GM18870 (cell line): ENCODE measurements around the gene HDHD2.
A peak's percentile ranks its signal among the peaks of the same experiment; 100 is the strongest.

Experiments used
- ATAC-seq: cut with Tn5 transposase; IDR thresholded peaks from one replicate; pipeline ENCODE4 v1.9.1; 2021; ENCODE audit warnings: moderate library complexity; ENCODE audit not compliant: unreplicated experiment

HDHD2 gene

DNA sequence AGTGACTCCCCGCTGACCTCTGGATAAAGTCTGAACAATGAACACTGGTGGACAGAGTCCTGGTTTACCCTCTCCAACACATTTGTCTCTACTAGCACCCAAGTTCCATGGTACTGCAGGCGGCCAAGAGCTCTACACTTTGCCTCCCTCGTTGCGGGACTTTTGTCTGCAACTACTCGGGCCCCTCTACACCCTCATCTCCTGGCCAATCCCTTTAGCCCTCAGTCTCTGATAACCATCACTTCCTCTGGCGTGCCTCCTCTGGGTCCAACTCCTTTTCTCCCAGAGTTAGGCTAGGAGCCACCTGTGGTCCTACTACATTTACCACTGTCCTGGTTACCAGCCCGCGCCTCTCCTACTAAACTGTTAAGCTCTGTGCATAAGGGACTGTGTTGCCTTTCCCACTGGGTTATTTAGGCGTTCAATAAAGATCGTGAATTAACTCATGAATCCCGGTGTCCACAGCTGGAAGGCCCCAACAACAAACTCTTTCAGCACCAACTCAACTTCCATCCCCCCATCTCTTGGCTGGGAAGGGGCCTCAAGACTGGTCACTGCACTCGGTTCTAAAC lies 757 bp downstream of the HDHD2 start:
- no peak for ATAC-seq

DNA sequence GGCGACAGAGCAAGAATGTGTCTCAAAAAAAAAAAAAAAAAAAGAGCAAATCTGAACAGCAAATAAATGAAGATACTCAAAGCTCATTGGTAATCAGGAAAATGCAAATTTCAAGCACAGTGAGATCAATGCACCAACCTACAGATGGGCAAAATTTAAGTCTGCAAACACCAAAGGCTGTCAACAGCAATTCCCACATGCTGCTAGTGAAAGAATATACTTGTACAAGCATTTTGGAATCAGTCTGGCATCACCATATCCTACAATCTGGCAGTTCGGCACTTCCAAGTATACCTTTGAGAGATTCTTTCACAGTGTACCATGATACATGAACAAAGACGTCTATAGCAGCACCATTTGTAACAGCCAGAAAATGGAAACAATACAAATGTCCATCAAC lies 4.1 kb downstream of the HDHD2 start:
- ATAC-seq: no peak

DNA sequence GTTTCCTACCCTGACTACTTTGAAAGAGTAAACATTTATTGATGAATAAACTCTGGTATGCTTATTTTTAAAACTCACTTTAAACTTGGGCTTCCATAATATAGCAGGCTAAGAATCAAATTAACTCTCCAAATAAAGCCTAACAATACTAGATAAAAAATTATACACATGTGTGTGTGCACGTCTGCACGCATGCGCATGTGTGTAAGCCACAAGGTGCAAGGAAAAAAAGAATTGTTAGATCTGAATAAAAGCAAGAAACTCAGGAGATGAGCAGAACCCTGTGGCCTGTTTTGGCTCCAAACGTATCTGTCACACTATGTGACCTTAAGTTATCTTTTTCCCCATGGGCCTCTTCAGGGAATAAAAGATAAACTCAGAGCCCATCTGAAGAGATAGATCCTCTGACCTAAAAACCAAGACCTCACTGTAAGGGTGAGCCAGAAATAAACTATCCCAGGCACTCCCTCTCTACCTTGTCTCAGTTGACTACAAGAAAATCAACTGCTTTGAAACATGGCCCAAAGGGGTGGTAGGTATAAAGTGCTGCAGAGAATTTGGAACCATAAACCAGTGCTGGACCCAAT lies 6.3 kb downstream of the HDHD2 start:
- no peak for ATAC-seq

DNA sequence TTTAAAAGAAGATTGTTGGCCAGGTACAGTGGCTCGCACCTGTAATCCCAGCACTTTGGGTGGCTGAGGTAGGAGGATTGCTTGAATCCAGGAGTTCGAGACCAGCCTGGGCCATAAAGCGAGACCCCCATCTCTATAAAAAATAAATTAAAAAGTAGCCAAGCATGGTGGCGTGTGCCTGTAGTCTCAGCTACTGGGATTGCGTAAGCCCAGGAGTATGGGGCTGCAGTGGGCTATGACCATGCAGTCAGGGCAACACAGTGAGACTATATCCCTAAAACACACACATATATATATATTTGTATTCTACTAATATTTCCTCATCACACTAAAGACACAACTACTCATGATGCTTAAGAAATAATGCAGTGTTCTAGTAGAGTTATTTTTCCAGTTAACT lies 7.1 kb downstream of the HDHD2 start:
- ATAC-seq: no peak

DNA sequence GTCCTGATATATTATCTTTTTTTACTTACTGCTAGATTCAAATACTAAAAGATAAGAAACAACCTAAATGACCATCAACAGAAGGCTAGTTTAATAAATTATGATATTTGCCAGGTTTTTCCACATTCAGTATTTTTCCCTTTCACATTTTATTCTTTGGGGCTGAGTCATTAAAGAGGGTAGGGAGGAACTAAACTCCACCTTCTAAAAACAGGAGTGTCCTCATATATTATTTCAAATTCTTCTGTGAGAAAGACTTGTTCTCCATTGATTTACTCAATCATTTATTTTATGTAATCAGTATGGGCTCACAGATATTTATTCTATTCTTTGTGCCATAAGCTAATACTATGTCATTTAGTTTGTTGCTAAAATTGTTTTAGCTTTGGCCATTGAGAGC lies 9.0 kb downstream of the HDHD2 start:
- ATAC-seq: no peak

DNA sequence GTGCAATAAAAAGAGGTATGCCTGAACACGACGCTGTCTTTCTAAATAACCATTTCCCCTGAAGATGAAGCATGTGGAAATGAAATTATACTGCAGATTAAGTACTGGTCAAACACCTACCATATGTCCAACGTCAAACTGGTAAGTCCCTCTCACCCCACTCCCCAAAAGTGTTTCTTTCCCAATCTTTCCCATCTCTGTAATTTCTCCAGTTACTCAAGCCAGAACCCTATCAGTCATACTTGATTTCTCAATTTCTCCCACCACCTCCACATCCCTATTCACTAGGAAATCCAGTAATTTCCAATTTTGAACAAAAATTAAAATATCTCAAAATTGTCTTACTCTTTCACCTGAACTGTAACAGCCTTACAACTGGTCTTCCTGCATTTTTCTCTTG lies 29.2 kb downstream of the HDHD2 start:
- no peak for ATAC-seq

DNA sequence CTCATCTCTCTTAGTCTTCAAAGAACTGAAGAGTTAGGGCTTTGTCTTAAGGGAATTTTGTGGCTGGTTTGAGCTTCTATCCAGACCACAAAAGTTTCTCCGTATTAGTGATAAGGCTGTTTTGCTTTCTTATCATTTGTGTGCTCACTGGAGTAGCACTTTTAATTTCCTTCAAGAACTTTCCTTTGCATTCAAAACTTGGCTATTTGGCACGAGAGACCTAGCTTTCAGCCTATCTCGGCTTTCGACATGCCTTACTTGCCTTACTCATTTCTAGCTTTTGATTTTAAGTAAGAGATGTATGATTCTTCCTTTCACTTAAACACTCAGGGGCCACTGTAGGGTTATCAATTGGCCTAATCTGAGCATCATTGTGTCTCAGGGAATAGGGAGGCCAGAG lies 29.9 kb downstream of the HDHD2 start:
- peak; percentile 97 for ATAC-seq

DNA sequence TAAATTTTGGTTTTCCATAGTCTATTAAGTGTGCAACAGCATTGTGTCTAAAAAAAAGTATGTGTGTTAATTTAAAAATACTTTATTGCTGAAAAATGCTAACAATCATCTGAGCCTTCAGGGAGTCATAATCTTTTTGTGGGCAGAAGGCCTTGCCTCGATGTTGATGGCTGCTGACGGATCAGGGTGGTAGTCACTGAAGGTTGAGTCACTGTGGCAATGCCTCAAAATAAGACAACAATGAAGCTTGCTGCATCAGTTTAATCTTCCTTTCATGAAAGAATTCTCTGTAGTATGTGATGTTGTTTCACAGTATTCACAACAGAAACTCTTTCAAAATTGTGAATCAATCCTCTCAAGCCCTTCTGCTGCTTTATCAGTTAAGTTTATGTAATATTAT lies 31.3 kb downstream of the HDHD2 start:
- ATAC-seq: no peak

DNA sequence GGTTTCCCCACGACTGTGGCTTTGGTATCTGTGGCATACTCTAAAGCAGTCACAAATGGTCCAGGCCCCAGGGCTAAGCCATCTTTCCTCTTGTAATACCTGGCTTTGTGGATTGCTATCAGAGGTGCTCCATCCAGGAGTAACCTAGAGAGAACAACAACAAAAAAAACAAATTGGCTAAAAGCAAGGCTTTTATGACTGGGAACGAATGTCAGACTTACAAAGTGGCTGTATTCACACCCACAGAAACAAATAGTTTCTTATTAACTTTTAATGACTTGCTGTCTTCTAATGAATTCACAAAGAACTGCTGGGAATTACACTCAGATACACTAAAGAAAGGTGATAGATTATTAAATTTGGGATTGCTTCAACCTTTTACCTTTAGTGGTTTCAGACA lies 35.1 kb downstream of the HDHD2 start:
- ATAC-seq: no peak

DNA sequence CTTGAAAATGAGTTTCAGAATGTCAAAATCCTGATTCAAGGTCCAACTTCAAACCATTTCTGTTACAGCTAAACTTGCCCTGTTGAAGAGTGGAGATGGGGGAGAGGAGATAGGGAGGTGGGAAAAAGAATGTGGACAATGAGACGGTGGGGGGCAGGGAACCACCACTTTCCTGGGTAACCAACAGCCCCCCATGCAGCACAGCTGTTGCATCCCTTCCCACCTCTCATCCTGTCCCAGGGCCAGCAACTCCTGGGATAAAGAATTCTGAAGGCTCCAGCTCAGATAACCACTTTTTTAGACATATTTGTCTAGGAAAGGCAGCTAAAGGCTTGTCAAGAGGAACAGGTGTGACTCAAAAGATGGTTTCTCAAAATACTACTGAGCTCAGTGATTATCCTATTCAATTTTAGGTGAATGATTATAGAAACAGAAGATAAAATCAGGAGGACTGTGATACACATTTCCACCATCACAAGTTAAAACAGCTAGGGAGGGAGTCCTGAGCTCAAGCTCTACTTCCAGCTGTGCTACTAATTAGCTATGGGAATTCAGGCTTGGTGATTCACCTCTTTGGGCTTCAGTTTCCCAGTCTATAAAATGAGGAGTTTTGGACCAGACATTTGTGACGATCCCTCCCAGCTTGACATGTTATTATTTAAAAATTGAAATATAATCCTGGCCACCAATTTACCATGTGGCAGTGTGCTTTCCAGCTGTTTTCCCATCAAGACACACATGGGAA lies 36.3 kb downstream of the HDHD2 start:
- ATAC-seq: no peak

DNA sequence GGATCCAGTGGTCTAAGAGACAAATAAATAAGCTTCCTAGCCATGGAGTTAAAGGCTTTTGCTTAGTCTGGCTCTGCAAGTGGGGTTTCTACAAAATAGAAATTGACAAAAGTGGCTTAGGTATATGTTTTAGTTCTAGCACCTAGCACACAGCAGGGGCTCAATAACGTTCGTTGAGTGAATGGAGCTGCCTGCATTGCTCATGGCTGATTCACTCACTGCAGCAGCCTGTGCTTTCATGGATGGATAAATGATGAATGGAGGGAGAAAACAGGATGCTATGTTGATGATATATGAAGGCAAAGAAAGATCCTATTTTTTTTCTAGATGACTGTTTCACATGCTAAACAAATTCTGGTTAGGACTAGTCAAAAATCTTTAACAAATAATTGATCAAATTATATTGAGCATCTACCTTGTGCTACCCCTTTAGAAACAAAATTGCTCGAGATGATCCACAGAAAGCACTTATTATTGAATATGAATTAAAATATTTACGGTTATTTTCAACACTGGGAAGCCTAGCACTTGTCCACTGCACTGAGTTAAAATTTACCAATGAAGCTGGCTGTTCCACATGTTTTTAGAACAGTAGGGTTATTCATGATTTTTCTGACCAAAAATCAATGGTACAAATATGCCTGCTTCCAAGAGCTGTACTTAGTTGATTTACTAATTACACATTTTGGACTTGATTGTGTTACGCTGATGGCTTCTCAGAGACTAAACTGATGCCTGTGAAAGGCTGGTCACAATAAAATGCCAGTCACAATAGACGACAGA lies 39.6 kb downstream of the HDHD2 start:
- ATAC-seq: no peak

DNA sequence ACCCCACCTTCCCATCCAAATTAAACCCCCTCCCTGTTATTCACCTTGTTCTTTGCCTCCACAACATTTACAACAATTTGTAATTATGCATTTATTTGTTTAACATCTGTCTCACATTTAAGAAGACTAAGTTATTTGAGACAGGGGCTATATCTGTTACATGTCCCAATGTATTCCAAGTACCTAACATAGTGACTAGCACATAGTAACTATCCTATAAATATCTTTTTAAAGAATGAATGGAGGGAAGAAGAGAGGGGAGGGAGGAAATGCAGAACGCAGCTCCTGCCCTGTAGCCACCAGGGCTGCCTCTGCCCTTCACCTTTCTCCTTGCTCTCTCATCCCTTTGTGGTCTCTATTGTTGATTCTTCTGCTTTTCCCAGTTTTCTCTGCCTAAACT lies 40.6 kb downstream of the HDHD2 start:
- no peak for ATAC-seq

DNA sequence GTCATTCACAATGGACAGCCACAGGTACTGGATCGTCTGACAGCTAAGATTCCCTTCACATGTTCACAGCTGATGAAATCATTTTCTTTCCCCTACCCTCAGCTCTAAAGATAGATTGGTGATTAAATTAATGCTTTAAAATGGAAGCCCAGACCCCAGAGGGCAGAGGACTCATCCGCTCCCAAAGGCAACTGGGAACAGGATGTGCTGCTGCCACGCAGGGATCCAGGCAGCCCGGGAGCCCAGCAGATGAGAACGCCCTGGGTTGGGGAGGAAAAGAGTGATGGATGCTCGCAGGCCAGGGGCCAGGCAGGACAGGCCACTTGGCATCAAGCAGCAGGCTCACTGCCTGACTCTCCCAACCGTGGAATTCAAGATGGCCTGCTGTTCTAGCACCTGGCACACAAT lies 41.3 kb downstream of the HDHD2 start:
- ATAC-seq: no peak

DNA sequence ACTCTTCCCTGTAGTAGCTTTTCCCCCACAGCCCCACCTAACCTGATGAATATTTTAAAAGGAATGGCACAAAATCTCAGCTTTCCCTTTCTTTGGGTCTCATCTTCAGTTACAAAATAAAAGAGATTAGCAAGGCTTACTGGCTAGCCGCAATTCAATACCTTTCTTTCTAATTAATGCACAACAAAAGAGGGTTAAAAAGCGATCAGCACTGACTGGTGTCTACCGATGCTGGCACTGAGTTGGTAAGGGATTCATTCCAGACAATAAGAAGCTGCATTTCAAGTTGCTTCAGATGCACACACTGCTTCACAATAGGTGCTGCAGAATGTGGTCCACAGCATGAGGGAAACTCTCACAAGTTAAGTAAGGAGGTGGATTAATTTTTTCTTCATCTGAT lies 41.9 kb downstream of the HDHD2 start:
- ATAC-seq: no peak

DNA sequence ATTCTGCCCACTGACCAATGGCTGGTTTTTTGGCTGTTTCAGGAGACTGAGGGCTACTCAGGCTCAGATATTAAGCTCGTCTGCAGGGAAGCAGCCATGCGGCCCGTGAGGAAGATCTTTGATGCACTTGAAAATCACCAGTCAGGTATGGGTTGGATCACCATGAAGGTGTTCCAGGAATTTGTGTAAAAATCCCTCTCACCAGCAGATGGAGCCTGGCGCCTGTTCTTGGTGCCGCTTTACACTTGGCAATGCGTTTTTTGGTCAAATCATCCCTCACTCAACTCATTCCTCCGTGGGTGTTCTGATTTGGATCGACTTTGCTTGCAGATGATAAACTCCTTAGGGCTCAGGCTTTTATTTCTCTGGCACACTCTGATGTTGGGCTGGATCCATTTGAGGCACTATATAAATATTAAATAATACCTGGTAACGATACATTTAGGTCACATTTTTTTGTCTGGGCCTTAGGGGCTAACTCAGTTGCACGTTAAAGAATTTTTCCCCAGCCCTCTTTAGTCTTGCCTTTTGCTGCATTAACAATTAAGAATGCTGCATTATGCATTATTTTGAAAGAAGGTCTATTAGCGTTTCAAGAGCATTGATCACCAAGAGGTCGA lies 50.0 kb downstream of the HDHD2 start:
- ATAC-seq: no peak

DNA sequence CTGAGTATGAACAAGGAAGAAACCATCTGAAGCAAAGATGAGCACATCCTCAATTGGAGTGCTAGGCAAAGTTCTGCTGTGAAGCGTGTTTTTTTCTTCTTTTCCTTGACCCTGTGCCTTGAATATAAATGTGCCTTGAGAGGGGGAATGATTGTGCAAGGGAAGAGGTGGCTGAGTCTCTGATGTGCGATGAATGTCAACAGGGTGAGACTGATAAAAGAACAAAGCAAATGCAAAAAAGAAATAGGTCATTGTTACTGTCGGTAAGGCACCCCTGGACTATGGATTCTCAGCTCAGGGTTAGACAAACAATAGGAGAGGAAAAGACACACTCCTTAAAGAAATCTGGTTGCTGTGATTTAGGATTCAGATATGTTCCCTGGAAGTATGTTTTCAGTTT lies 54.5 kb downstream of the HDHD2 start:
- no peak for ATAC-seq

DNA sequence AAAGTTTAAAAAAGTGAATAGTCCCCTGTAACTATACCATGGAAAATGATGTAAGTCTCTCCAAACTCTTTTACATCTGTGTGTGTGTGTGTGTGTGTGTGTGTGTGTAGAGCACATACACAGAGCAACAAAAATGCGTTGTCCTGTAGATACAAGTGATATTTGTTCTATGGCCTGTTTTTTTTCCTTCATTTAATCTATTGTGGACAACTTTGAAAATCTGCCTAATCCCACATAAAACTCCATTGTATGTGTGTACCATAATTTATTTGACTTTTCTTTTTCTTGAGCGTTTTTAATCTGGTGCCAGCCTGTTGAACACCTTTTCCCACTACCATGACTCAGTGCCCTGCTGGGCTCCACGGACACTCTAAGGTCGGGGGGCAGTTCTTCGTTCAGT lies 62.6 kb downstream of the HDHD2 start:
- no peak for ATAC-seq

DNA sequence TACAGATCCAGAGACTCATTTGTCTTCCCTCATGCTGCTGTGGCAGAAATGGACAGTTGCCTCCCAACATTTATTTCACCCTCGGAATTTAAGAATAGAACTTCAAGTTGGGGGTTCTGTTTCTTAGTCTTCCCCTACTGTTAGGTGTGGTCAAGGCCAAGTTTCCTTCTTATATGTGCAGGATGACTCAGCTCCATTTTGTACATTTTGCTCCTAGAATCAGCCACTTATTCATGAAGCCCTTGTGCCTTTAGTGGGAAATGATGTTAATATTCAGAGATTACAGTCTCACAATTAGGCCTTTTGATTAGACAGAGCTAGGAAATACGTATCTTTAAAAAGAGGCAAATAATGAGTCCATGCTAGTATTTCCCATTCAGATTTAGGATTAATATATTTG lies 68.7 kb downstream of the HDHD2 start:
- ATAC-seq: no peak

DNA sequence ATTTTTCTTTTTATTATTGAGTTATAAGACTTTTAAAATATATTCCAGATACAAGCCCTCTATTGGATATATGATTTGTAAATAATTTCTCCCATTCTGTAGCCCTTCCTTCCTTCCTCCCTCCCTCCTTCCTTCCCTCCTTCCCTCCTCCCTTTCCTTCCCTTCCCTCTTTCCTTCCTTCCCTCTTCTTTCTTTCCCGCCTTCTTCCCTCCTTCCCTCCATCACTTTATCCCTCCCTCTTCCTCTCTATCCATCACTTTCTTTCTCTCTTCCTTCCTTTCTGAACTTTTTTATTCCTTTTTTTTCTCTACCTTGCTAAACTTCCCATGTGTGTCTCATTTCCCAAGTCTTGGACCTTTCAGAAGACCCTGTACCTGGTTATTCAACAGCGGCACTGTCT lies 69.4 kb downstream of the HDHD2 start:
- ATAC-seq: no peak

DNA sequence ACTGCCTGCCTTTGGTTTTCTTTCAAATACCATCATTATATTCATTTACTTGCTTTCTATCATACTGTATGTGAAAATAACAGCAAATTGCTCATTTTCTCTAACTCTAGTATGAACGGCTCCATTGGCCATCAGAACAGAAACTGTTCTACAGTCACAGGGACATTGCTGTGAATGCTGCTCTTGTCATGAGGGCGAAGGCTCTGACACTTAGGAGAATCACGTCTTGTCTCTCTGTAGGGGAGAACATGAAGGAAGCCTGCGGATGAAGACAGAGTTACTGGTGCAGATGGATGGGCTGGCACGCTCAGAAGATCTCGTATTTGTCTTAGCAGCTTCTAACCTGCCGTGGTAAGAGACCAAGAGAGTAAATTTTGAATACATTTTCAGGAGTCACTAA lies 73.2 kb downstream of the HDHD2 start:
- ATAC-seq: no peak

DNA sequence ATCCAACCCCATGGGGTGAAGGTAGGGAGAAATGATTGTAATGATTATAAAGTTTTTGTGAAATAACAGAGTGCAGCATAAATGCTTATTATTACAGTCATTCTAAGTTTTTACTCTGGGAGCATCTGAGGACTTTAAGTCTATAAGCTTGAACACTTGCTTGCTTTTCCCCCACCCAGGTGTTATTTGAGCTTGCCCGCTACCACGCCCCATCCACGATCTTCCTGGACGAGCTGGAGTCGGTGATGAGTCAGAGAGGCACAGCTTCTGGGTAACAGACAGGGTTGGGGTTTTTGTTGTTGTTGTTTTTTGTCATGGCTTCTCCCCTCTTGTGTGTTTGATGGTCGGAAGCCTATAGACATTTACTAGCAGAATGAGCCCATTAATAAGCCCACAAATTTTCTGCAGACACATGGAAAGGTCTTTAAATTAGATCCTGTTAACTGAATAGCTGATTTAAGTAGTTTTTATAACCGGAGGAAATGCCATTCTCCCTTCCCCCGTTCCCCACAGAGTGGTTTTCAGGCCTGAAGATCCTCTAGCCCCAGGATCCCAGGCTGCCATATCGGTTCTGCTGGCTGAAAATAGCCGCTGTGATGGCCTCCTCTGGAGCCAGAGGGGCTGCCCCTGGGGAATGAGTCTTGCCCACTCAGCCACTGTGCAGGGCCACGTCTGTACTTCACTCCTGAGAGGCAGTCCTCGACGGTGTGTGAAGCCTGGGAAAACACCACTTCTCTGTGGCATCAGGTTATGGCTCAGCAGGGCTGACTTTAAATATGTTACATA lies 75.0 kb downstream of the HDHD2 start:
- ATAC-seq: no peak
